Bronchial epithelial cell (primary cell): ENCODE measurements around the gene CBFA2T3. TPM values are rescaled to one million over a fixed set of nuclear protein-coding genes. Genes with fewer than 3 reads are reported as not detected.
A peak's percentile ranks its signal among the peaks of the same experiment; 100 is the strongest.

Experiments used
- DNase-seq: peaks from one replicate; pipeline ENCODE4 v3.0.0-alpha.2; 2010; ENCODE audit warnings: low read depth
- FAIRE-seq: peaks from 2 replicates; lab custom pipeline; 2011; peaks lifted over from hg19 to GRCh38; lab: Jason Lieb, UNC
- H3K27me3 ChIP-seq: 2 replicates; pipeline ENCODE4 v1.5.1; 2011; ENCODE audit warnings: low read length; ENCODE audit not compliant: control insufficient read depth, insufficient read depth
- H3K36me3 ChIP-seq: 2 replicates; pipeline ENCODE4 v1.5.1; 2011; ENCODE audit warnings: low read length; ENCODE audit not compliant: control insufficient read depth, insufficient read depth
- H3K4me3 ChIP-seq: 2 replicates; pipeline ENCODE4 v1.5.1; 2011; ENCODE audit warnings: mild to moderate bottlenecking, low read depth, low read length, control low read depth
- total RNA-seq: library from RNA; depleted of rRNA; stranded (reverse); fragments of >200 nt; gene quantifications from 2 replicates; pipeline ENCODE4 v1.2.1, GENCODE V29; 2014
- TF ChIP-seq, protein P1 (sequence below): IDR thresholded peaks from 2 replicates; pipeline ENCODE4 v1.5.1; 2011; ENCODE audit warnings: mild to moderate bottlenecking, moderate library complexity, low read length, control low read depth, inconsistent platforms; ENCODE audit not compliant: insufficient read depth, severe bottlenecking

CBFA2T3 gene
- total RNA-seq, 1 donor from 2014 or later = 0.26 TPM

- H3K4me3 ChIP-seq = no peak overlapping the region
- H3K27me3 ChIP-seq = no peaks in the 10 kb centered on the region
- TF ChIP-seq, protein P1, sequence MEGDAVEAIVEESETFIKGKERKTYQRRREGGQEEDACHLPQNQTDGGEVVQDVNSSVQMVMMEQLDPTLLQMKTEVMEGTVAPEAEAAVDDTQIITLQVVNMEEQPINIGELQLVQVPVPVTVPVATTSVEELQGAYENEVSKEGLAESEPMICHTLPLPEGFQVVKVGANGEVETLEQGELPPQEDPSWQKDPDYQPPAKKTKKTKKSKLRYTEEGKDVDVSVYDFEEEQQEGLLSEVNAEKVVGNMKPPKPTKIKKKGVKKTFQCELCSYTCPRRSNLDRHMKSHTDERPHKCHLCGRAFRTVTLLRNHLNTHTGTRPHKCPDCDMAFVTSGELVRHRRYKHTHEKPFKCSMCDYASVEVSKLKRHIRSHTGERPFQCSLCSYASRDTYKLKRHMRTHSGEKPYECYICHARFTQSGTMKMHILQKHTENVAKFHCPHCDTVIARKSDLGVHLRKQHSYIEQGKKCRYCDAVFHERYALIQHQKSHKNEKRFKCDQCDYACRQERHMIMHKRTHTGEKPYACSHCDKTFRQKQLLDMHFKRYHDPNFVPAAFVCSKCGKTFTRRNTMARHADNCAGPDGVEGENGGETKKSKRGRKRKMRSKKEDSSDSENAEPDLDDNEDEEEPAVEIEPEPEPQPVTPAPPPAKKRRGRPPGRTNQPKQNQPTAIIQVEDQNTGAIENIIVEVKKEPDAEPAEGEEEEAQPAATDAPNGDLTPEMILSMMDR = no peak
- FAIRE-seq = no peak
- H3K36me3 ChIP-seq = no peaks in the 10 kb centered on the region
- DNase-seq = no peak
These were observed 25.0 kb downstream of the CBFA2T3 start for GRCh38 chr16:88951989-88952388.

DNA sequence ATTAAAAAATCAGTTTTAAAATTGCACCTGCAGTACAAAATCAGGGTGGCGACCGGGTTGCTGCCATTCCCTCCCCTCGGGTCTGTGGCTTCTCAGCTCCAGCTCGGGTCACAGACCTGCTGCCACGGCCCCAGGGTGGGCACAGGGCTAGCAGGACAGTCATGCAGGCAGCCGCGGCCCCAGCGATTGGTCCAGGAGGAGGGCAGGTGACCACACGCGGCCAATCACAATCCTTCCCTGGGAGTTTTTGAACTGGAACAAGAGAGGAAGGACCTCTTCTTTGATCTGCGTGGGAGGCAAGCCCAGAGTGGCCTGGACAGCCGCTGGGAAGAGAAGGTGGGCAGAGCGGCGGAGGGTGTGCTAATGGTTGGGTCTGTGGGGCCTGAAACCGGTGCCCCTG is 25.5 kb downstream of the CBFA2T3 start:
- Histone ChIP-seq H3K4me3 (no peak overlapping the region), H3K36me3 (no peaks in the 10 kb centered on the region), H3K27me3 (no peaks in the 10 kb centered on the region)
- DNase-seq (no peak), FAIRE-seq (no peak)
- TF ChIP-seq, protein P1 = no peak

GRCh38 chr16:88948781-88949490 is 28.1 kb downstream of the CBFA2T3 start:
- no peaks in the 10 kb centered on the region for H3K36me3 ChIP-seq
- no peaks in the 10 kb centered on the region for H3K27me3 ChIP-seq
- no peak for FAIRE-seq
- H3K4me3 ChIP-seq = no peak overlapping the region
- TF ChIP-seq, protein P1 = no peak
- DNase-seq = peak; percentile 2

- H3K27me3 ChIP-seq = peaks cover 14% of the 10 kb centered on the region
- TF ChIP-seq, protein P1 = no peak
- DNase-seq (no peak), FAIRE-seq (no peak)
- no peak overlapping the region for H3K4me3 ChIP-seq
- H3K36me3 ChIP-seq = no peaks in the 10 kb centered on the region
These were observed 31.5 kb downstream of the CBFA2T3 start for GRCh38 chr16:88945473-88945872.

GRCh38 chr16:88943741-88944140 is 33.3 kb downstream of the CBFA2T3 start:
- Histone ChIP-seq H3K4me3 (no peak overlapping the region), H3K27me3 (peaks cover 26% of the 10 kb centered on the region), H3K36me3 (no peaks in the 10 kb centered on the region)
- no peak for FAIRE-seq
- DNase-seq = no peak
- TF ChIP-seq, protein P1 = no peak
